Neural cell (in vitro differentiated cells): ENCODE results near the gene CCDC40. TPM values are rescaled to one million over a fixed set of nuclear protein-coding genes. Genes with fewer than 3 reads are reported as not detected.

ENCODE experiments used
- H2AFZ ChIP-seq: fragments of 200-600, 300-800 bp; sonication (generic), shearing (Covaris generic); 2 replicates; pipeline ENCODE4 v1.6.0; 2014; ENCODE audit warnings: low read depth, mild to moderate bottlenecking, antibody characterized with exemption, low read length, moderate library complexity
- H3F3A ChIP-seq: fragments of 200-600 bp; shearing (Covaris generic); 2 replicates; pipeline ENCODE4 v1.6.1; 2016; ENCODE audit warnings: mild to moderate bottlenecking, moderate library complexity, mixed read lengths, antibody characterized with exemption, low read length; ENCODE audit not compliant: insufficient read depth, poor library complexity, severe bottlenecking
- H3K27ac ChIP-seq: fragments of 200-600, 300-800 bp; sonication (generic), shearing (Covaris generic); 2 replicates; pipeline ENCODE4 v1.5.1; 2014; ENCODE audit warnings: mild to moderate bottlenecking, low read length, moderate library complexity
- H3K27me3 ChIP-seq: fragments of 300-800, 200-600 bp; sonication (generic), shearing (Covaris generic); 2 replicates; pipeline ENCODE4 v1.6.0; 2014; ENCODE audit warnings: mild to moderate bottlenecking, low read depth, low read length, moderate library complexity; ENCODE audit not compliant: insufficient read depth
- H3K36me3 ChIP-seq: fragments of 300-800, 200-600 bp; sonication (generic), shearing (Covaris generic); 2 replicates; pipeline ENCODE4 v1.5.1; 2014; ENCODE audit warnings: mild to moderate bottlenecking, antibody characterized with exemption, low read length, moderate library complexity; ENCODE audit not compliant: insufficient read depth
- H3K4me2 ChIP-seq: fragments of 300-800, 200-600 bp; sonication (generic), shearing (Covaris generic); 2 replicates; pipeline ENCODE4 v1.6.0; 2014; ENCODE audit warnings: mild to moderate bottlenecking, low read length
- H3K4me3 ChIP-seq: fragments of 300-800, 200-600 bp; sonication (generic), shearing (Covaris generic); 2 replicates; pipeline ENCODE4 v1.5.1; 2014; ENCODE audit warnings: mild to moderate bottlenecking, low read length, moderate library complexity
- H3K79me2 ChIP-seq: fragments of 200-600 bp; shearing (Covaris generic); replicated peaks from 2 replicates; pipeline ENCODE4 v1.6.0; 2014; ENCODE audit warnings: mild to moderate bottlenecking, low read length, moderate library complexity; ENCODE audit not compliant: insufficient read depth
- H3K9ac ChIP-seq: fragments of 300-800, 200-600 bp; sonication (generic), shearing (Covaris generic); 2 replicates; pipeline ENCODE4 v1.6.1; 2016; ENCODE audit warnings: mild to moderate bottlenecking, low read length, mixed read lengths
- H3K9me2 ChIP-seq: fragments of 200-600 bp; shearing (Covaris generic); 2 replicates; pipeline ENCODE4 v1.6.1; 2016; ENCODE audit warnings: mild to moderate bottlenecking, low read length, mixed read lengths; ENCODE audit not compliant: insufficient read depth
- H3K9me3 ChIP-seq: fragments of 200-600, 300-800 bp; sonication (generic), shearing (Covaris generic); 2 replicates; pipeline ENCODE4 v1.6.1; 2016; ENCODE audit warnings: mild to moderate bottlenecking, mixed run types, low read length, moderate library complexity, mixed read lengths
- H4K20me1 ChIP-seq: fragments of 200-600 bp; shearing (Covaris generic); 2 replicates; pipeline ENCODE4 v1.6.1; 2016; ENCODE audit warnings: mild to moderate bottlenecking, mixed run types; ENCODE audit not compliant: insufficient read depth
- EP300 ChIP-seq: fragments of 450-650 bp; conservative IDR thresholded peaks from 2 replicates; pipeline ENCODE4 v1.6.1; 2014; ENCODE audit warnings: antibody characterized with exemption, mild to moderate bottlenecking, moderate library complexity; ENCODE audit not compliant: poor library complexity, severe bottlenecking
- EZH2 ChIP-seq: fragments of 200-600, 300-800 bp; shearing (Covaris generic), sonication (generic); IDR thresholded peaks from 2 replicates; pipeline ENCODE4 v1.6.1; 2014; ENCODE audit warnings: antibody characterized with exemption, low read length, borderline replicate concordance, mild to moderate bottlenecking; ENCODE audit not compliant: insufficient read depth, poor library complexity, severe bottlenecking
- MXI1 ChIP-seq: fragments of 450-650 bp; conservative IDR thresholded peaks from 2 replicates; pipeline ENCODE4 v1.6.1; 2014; ENCODE audit warnings: antibody characterized with exemption, mild to moderate bottlenecking; ENCODE audit not compliant: poor library complexity, severe bottlenecking
- POLR2AphosphoS5 ChIP-seq: IDR thresholded peaks from 2 replicates; pipeline ENCODE4 v1.6.1; 2012
- RAD21 ChIP-seq: fragments of 450-650 bp; conservative IDR thresholded peaks from 2 replicates; pipeline ENCODE4 v1.6.1; 2014; ENCODE audit warnings: antibody characterized with exemption, mild to moderate bottlenecking, moderate library complexity
- SMC3 ChIP-seq: fragments of 450-650 bp; conservative IDR thresholded peaks from 2 replicates; pipeline ENCODE4 v1.6.1; 2014; ENCODE audit warnings: antibody characterized with exemption, mild to moderate bottlenecking, moderate library complexity; ENCODE audit not compliant: poor library complexity
- TAF1 ChIP-seq: IDR thresholded peaks from 2 replicates; pipeline ENCODE4 v1.6.1; 2012; ENCODE audit warnings: low read depth
- polyA plus RNA-seq: library from polyadenylated mRNA; depleted of rRNA; stranded (reverse); fragments of >200 nt; gene quantifications from 2 replicates; pipeline ENCODE4 v1.2.3, GENCODE V29; 2014
- TF ChIP-seq, protein P1 (sequence below): IDR thresholded peaks from 2 replicates; pipeline ENCODE4 v1.6.1; 2012; ENCODE audit warnings: borderline replicate concordance
- TF ChIP-seq, protein P2 (sequence below): fragments of 450-650 bp; IDR thresholded peaks from 2 replicates; pipeline ENCODE4 v1.5.1; 2014; ENCODE audit warnings: antibody characterized with exemption, mild to moderate bottlenecking, moderate library complexity; ENCODE audit not compliant: poor library complexity, severe bottlenecking

The CCDC40 gene
- polyA plus RNA-seq, 1 donor from 2014 or later: 5.5 TPM

DNA sequence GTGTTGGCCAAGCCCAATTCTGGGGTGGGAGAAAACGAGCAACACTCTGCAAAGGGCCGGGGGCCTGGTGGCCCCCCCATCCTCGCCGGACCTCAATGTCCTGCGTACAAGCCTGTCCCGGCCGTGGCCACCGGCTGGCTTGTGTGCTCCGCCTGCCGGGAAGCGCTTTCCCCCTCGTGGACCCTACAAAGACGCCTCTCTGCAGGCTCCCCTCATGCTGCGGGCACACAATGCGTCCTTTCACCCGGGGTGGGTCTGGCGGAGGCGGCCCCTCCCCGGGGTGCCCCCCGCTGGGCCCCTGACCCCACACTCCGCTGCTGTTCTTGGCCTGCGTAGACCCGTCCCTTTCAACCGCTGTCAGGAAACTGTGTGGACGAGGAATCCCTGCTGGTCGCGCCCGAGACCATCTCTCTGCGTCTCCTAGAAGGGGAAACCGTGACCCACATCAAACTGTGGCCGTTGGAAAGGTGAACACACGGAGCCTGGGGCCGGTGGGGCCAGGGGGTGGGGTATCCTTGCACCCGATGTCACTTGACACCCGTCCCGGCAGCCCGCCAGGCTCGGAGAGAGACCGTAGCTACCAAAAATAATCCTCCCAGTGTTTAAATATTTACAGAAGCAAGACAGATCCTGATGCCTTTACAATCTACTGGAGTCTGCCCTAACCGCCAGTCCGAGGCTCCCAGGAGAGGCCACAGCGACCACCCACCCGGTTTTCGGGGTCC, 44.4 kb upstream of the CCDC40 start:
- H3K27me3 ChIP-seq: no peaks in the 10 kb centered on the region
- peak overlapping the region; percentile 23 for H3K9ac ChIP-seq
- H3K36me3 ChIP-seq: no peaks in the 10 kb centered on the region
- H3K4me2 ChIP-seq: no peak overlapping the region
- no peaks in the 10 kb centered on the region for H4K20me1 ChIP-seq
- no peaks in the 10 kb centered on the region for H3K79me2 ChIP-seq
- H2AFZ ChIP-seq: no peak overlapping the region
- H3K9me2 ChIP-seq: no peaks in the 10 kb centered on the region
- no peak overlapping the region for H3K4me3 ChIP-seq
- TF ChIP-seq RAD21 (no peak), EZH2 (no peak), TAF1 (no peak), MXI1 (no peak), EP300 (no peak), SMC3 (no peak), POLR2AphosphoS5 (no peak)
- TF ChIP-seq, protein P1, sequence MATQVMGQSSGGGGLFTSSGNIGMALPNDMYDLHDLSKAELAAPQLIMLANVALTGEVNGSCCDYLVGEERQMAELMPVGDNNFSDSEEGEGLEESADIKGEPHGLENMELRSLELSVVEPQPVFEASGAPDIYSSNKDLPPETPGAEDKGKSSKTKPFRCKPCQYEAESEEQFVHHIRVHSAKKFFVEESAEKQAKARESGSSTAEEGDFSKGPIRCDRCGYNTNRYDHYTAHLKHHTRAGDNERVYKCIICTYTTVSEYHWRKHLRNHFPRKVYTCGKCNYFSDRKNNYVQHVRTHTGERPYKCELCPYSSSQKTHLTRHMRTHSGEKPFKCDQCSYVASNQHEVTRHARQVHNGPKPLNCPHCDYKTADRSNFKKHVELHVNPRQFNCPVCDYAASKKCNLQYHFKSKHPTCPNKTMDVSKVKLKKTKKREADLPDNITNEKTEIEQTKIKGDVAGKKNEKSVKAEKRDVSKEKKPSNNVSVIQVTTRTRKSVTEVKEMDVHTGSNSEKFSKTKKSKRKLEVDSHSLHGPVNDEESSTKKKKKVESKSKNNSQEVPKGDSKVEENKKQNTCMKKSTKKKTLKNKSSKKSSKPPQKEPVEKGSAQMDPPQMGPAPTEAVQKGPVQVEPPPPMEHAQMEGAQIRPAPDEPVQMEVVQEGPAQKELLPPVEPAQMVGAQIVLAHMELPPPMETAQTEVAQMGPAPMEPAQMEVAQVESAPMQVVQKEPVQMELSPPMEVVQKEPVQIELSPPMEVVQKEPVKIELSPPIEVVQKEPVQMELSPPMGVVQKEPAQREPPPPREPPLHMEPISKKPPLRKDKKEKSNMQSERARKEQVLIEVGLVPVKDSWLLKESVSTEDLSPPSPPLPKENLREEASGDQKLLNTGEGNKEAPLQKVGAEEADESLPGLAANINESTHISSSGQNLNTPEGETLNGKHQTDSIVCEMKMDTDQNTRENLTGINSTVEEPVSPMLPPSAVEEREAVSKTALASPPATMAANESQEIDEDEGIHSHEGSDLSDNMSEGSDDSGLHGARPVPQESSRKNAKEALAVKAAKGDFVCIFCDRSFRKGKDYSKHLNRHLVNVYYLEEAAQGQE: no peak
- TF ChIP-seq, protein P2, sequence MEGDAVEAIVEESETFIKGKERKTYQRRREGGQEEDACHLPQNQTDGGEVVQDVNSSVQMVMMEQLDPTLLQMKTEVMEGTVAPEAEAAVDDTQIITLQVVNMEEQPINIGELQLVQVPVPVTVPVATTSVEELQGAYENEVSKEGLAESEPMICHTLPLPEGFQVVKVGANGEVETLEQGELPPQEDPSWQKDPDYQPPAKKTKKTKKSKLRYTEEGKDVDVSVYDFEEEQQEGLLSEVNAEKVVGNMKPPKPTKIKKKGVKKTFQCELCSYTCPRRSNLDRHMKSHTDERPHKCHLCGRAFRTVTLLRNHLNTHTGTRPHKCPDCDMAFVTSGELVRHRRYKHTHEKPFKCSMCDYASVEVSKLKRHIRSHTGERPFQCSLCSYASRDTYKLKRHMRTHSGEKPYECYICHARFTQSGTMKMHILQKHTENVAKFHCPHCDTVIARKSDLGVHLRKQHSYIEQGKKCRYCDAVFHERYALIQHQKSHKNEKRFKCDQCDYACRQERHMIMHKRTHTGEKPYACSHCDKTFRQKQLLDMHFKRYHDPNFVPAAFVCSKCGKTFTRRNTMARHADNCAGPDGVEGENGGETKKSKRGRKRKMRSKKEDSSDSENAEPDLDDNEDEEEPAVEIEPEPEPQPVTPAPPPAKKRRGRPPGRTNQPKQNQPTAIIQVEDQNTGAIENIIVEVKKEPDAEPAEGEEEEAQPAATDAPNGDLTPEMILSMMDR: no peak
- no peaks in the 10 kb centered on the region for H3K9me3 ChIP-seq
- H3F3A ChIP-seq: no peaks in the 10 kb centered on the region
- no peak overlapping the region for H3K27ac ChIP-seq

DNA sequence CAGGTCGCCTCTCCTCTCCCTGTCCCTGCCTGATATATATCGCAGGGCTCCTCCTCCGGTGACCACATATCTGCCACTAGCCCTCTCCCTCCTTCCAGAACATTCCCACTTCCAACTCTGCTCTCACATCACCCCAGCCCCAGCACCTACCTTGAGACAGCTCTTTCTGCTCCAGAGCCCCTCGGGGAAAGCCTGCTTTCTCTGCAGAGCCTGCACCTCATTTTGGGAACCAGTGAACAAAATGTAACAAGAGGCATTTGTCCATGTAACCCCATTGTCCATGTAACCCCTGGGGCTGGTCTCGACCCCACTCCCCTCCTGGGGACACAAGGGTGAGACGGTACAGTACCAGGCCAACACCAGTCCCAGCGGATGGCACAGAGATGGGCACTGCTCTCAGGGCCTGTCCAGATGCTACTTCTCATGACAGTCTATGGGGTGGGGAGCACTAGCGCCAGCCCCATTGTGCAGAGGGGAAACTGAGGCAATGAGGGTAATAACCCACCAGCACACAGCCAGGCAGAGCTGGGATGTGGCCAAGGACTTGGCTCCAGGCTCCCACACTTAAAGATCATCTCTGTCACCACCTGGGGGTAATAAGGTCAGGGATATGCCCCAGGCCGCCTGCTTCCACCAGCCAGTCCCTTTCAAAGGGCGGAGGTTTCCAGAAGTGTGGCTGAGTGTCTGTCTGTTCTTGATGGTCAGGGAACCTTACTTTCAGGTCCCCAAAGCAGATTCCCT, 43.6 kb upstream of the CCDC40 start:
- H3K36me3 ChIP-seq: no peaks in the 10 kb centered on the region
- no peaks in the 10 kb centered on the region for H3K27me3 ChIP-seq
- H2AFZ ChIP-seq: no peak overlapping the region
- H3K27ac ChIP-seq: no peak overlapping the region
- H3K79me2 ChIP-seq: no peaks in the 10 kb centered on the region
- no peaks in the 10 kb centered on the region for H3F3A ChIP-seq
- TF ChIP-seq POLR2AphosphoS5 (no peak), RAD21 (no peak), TAF1 (no peak), EP300 (no peak), SMC3 (no peak)
- TF ChIP-seq, protein P1: no peak
- TF ChIP-seq, protein P2: no peak
- H3K9me3 ChIP-seq: no peaks in the 10 kb centered on the region
- peak overlapping the region; percentile 23 for H3K9ac ChIP-seq
- H3K9me2 ChIP-seq: no peaks in the 10 kb centered on the region
- H4K20me1 ChIP-seq: no peaks in the 10 kb centered on the region
- no peak overlapping the region for H3K4me3 ChIP-seq
- H3K4me2 ChIP-seq: no peak overlapping the region
